ENCODE results near the gene TEKT3.

- TF ChIP-seq CTCF (IDR thresholded peaks at IDR 0.05; ENCODE audit: low read depth, low read length, missing input control) = no peak
- no peak for TF ChIP-seq TAF1 (conservative IDR thresholded peaks at IDR 0.05)
- no peak for TF ChIP-seq ATF3 (IDR thresholded peaks at IDR 0.05)
- no peak for TF ChIP-seq FOXA2 (IDR thresholded peaks at IDR 0.05)
- no peak for TF ChIP-seq GABPA (IDR thresholded peaks at IDR 0.05 in 1 of 2, conservative IDR thresholded peaks at IDR 0.05 in 1 of 2)
- no peak for TF ChIP-seq EGR1 (IDR thresholded peaks at IDR 0.05; ENCODE audit: low read depth in 2 of 2)
- TF ChIP-seq ZBTB33 (IDR thresholded peaks at IDR 0.05) = no peak
- TF ChIP-seq SP1 (IDR thresholded peaks at IDR 0.05) = no peak
- no peak for TF ChIP-seq MAX (IDR thresholded peaks at IDR 0.05)
Observed at GRCh38 chr17:15386083-15386482, 44.7 kb upstream of the TEKT3 start.
